Natural killer cell treated with Interleukin-12 subunit alpha and Interleukin-12 subunit beta and Interleukin-15 and Interleukin-18, amount 100 ng/mL, for 72 hours (primary cell): ENCODE results near the gene GPR35. TPM values are rescaled to one million over a fixed set of nuclear protein-coding genes. Genes with fewer than 3 reads are reported as not detected.
A peak's percentile ranks its signal among the peaks of the same experiment; 100 is the strongest.

Experiments used
- ATAC-seq, 2 donors: fragments of 150-1000 bp; cut with Tn5 transposase in 1 of 2; sonication (Bioruptor Pico), chemical (Tn5 transposase) in 1 of 2; 2 replicates each; pipeline ENCODE4 v1.10.0; 2021
- DNase-seq: peaks from one replicate; pipeline ENCODE4 v3.0.0; 2022; ENCODE audit warnings: low spot score
- H3K27ac Mint-ChIP-seq, 2 donors: 1 replicate in 1 of 2; 2 replicates in 1 of 2; pipeline ENCODE4 v1.8.0; 2022; ENCODE audit warnings: mixed read lengths in 2 of 2, mild to moderate bottlenecking in 1 of 2, moderate library complexity in 1 of 2
- H3K27me3 Mint-ChIP-seq, 2 donors: 1 replicate in 1 of 2; 2 replicates in 1 of 2; pipeline ENCODE4 v1.8.0; 2022; ENCODE audit warnings: mixed read lengths in 2 of 2
- H3K36me3 Mint-ChIP-seq: one replicate; pipeline ENCODE4 v1.8.0; 2022; ENCODE audit warnings: mixed read lengths
- H3K4me1 Mint-ChIP-seq, 2 donors: 1 replicate in 1 of 2; 2 replicates in 1 of 2; pipeline ENCODE4 v1.8.0; 2022; ENCODE audit warnings: low read depth in 2 of 2, mixed read lengths in 2 of 2, mild to moderate bottlenecking in 1 of 2
- H3K4me3 Mint-ChIP-seq: one replicate; pipeline ENCODE4 v1.8.0; 2022; ENCODE audit warnings: mixed read lengths
- H3K9me3 Mint-ChIP-seq: 2 replicates; pipeline ENCODE4 v1.8.0; 2022; ENCODE audit warnings: mixed read lengths
- total RNA-seq, 2 donors: library from RNA; stranded (reverse); gene quantifications; one replicate each; pipeline ENCODE4 v1.2.3, GENCODE V29; 2022

The GPR35 gene
- total RNA-seq, 2 donors from 2014 or later = 5.9 to 7.6 TPM

GRCh38 chr2:240628507-240628807 is 3.2 kb downstream of the GPR35 start:
- Mint-ChIP-seq H3K4me1 (peaks cover 11 to 17% of the 10 kb centered on the region in 2 donors), H3K9me3 (peaks cover 3% of the 10 kb centered on the region), H3K27ac (no peak overlapping the region), H3K4me3 (no peak overlapping the region), H3K36me3 (peaks cover 7% of the 10 kb centered on the region), H3K27me3 (no peaks in the 10 kb centered on the region)
- peak; percentile 51 for DNase-seq
- no peak for ATAC-seq

GRCh38 chr2:240628808-240629618 is 3.7 kb downstream of the GPR35 start:
- Mint-ChIP-seq H3K4me1 (peaks cover 11 to 15% of the 10 kb centered on the region in 2 donors), H3K27ac (no peak overlapping the region), H3K36me3 (peaks cover 12% of the 10 kb centered on the region), H3K4me3 (no peak overlapping the region), H3K9me3 (peaks cover 5% of the 10 kb centered on the region), H3K27me3 (no peaks in the 10 kb centered on the region)
- DNase-seq (peak; percentile 35), ATAC-seq (no peak)

- peaks cover 14% of the 10 kb centered on the region for H3K36me3 Mint-ChIP-seq
- peaks cover 5% of the 10 kb centered on the region for H3K9me3 Mint-ChIP-seq
- DNase-seq = no peak
- H3K4me1 Mint-ChIP-seq = peaks cover 11% of the 10 kb centered on the region in 2 donors
- no peak for ATAC-seq
- no peaks in the 10 kb centered on the region for H3K27me3 Mint-ChIP-seq
- H3K27ac Mint-ChIP-seq = no peak overlapping the region
- H3K4me3 Mint-ChIP-seq = no peak overlapping the region
Measured at GRCh38 chr2:240629619-240629967, 4.3 kb downstream of the GPR35 start.

GRCh38 chr2:240629968-240630770 is 4.9 kb downstream of the GPR35 start:
- Mint-ChIP-seq H3K27ac (no peak overlapping the region), H3K4me1 (peaks cover 5 to 6% of the 10 kb centered on the region in 2 donors), H3K4me3 (no peak overlapping the region), H3K27me3 (no peaks in the 10 kb centered on the region), H3K36me3 (peaks cover 14% of the 10 kb centered on the region), H3K9me3 (peaks cover 5% of the 10 kb centered on the region)
- no peak for ATAC-seq
- peak; percentile 58 for DNase-seq

GRCh38 chr2:240630771-240631547 is 5.7 kb downstream of the GPR35 start:
- H3K9me3 Mint-ChIP-seq = peaks cover 5% of the 10 kb centered on the region

GRCh38 chr2:240631548-240632305 is 6.4 kb downstream of the GPR35 start:
- H3K27me3 Mint-ChIP-seq = no peaks in the 10 kb centered on the region
- H3K9me3 Mint-ChIP-seq = peaks cover 5% of the 10 kb centered on the region
- H3K27ac Mint-ChIP-seq = no peak overlapping the region
- no peaks in the 10 kb centered on the region for H3K4me1 Mint-ChIP-seq
- DNase-seq (peak; percentile 38), ATAC-seq (no peak)
- H3K36me3 Mint-ChIP-seq = peaks cover 14% of the 10 kb centered on the region
- no peak overlapping the region for H3K4me3 Mint-ChIP-seq

More at GRCh38 chr2:240630771-240631547, 5.7 kb downstream of the GPR35 start:
- H3K4me3 Mint-ChIP-seq = no peak overlapping the region
- ATAC-seq (no peak), DNase-seq (peak; percentile 53)
- no peaks in the 10 kb centered on the region for H3K4me1 Mint-ChIP-seq
- H3K36me3 Mint-ChIP-seq = peaks cover 14% of the 10 kb centered on the region
- H3K27me3 Mint-ChIP-seq = no peaks in the 10 kb centered on the region
- no peak overlapping the region for H3K27ac Mint-ChIP-seq

- no peak for DNase-seq
- no peaks in the 10 kb centered on the region for H3K4me1 Mint-ChIP-seq
- H3K36me3 Mint-ChIP-seq = peaks cover 14% of the 10 kb centered on the region
- H3K27me3 Mint-ChIP-seq = no peaks in the 10 kb centered on the region
- ATAC-seq = no peak
- no peak overlapping the region for H3K4me3 Mint-ChIP-seq
- H3K9me3 Mint-ChIP-seq = peaks cover 5% of the 10 kb centered on the region
- no peak overlapping the region for H3K27ac Mint-ChIP-seq
Measured at GRCh38 chr2:240632306-240632721, 7.0 kb downstream of the GPR35 start.

- Mint-ChIP-seq H3K4me1 (no peaks in the 10 kb centered on the region), H3K27ac (no peak overlapping the region)
Measured at GRCh38 chr2:240635121-240635997, 10.1 kb downstream of the GPR35 start.

GRCh38 chr2:240635998-240636547 is 10.8 kb downstream of the GPR35 start:
- no peaks in the 10 kb centered on the region for H3K4me1 Mint-ChIP-seq
- no peaks in the 10 kb centered on the region for H3K27me3 Mint-ChIP-seq
- ATAC-seq (peak in 1 of 2 donors; percentile 2), DNase-seq (no peak)
- H3K9me3 Mint-ChIP-seq = peaks cover 5% of the 10 kb centered on the region
- H3K27ac Mint-ChIP-seq = no peak overlapping the region
- H3K4me3 Mint-ChIP-seq = no peak overlapping the region
- peaks cover 14% of the 10 kb centered on the region for H3K36me3 Mint-ChIP-seq

More at GRCh38 chr2:240635121-240635997, 10.1 kb downstream of the GPR35 start:
- Mint-ChIP-seq H3K9me3 (peaks cover 5% of the 10 kb centered on the region), H3K4me3 (no peak overlapping the region), H3K27me3 (no peaks in the 10 kb centered on the region), H3K36me3 (peaks cover 14% of the 10 kb centered on the region)
- peak; percentile 52 for DNase-seq
- peak; percentile 39 to 58 for ATAC-seq

- Mint-ChIP-seq H3K4me3 (no peak overlapping the region), H3K9me3 (peaks cover 5% of the 10 kb centered on the region), H3K4me1 (no peaks in the 10 kb centered on the region), H3K36me3 (peaks cover 14% of the 10 kb centered on the region), H3K27ac (no peak overlapping the region), H3K27me3 (no peaks in the 10 kb centered on the region)
- DNase-seq (no peak), ATAC-seq (no peak)
Measured at GRCh38 chr2:240636563-240637115, 11.4 kb downstream of the GPR35 start.

GRCh38 chr2:240637116-240637900 is 12.0 kb downstream of the GPR35 start:
- H3K27me3 Mint-ChIP-seq = no peaks in the 10 kb centered on the region
- H3K4me3 Mint-ChIP-seq = no peak overlapping the region
- H3K36me3 Mint-ChIP-seq = peaks cover 14% of the 10 kb centered on the region
- H3K9me3 Mint-ChIP-seq = peaks cover 5% of the 10 kb centered on the region
- H3K27ac Mint-ChIP-seq = no peak overlapping the region
- DNase-seq = no peak
- no peaks in the 10 kb centered on the region for H3K4me1 Mint-ChIP-seq
- ATAC-seq = peak in 1 of 2 donors; percentile 29
